Right ventricle myocardium superior (tissue), 1 donor: ENCODE measurements around the gene NUDT21. TPM values are rescaled to one million over a fixed set of nuclear protein-coding genes. Genes with fewer than 3 reads are reported as not detected.
"Not testable (repeated sequence)": the region's sequence is repeated elsewhere in the genome, so short reads cannot be mapped to it uniquely, and the experiment has no call there.

Experiments used
- ATAC-seq: fragments of 200-7000 bp; cut with Tn5 transposase; one replicate; pipeline ENCODE4 v1.9.1; 2020; ENCODE audit warnings: mild to moderate bottlenecking; ENCODE audit not compliant: poor library complexity
- DNase-seq: peaks from one replicate; pipeline ENCODE4 v3.0.0-alpha.2; 2020
- intact Hi-C: fragments of 100-400 bp; cut with DNase I; formaldehyde crosslinking; loops from one replicate; pipeline ENCODE4 v1.11.2; 2022
- total RNA-seq: library from RNA; stranded (reverse); fragmentation: NEBNext Ultra II Directional; extraction: Animal tissue kit (Norgen Biotek cat#: 25700); gene quantifications from one replicate; pipeline ENCODE4 v1.2.1, GENCODE V29; 2021
- donor health status: DM: no; HTN: yes; CAD: no; lungs with severe emphysema.

NUDT21 gene
- total RNA-seq, 1 donor from 2014 or later: 56.2 TPM

- DNase-seq (no peak), ATAC-seq (no peak)
- intact Hi-C loops: no loop called here
These were observed 61.6 kb downstream of the NUDT21 start for GRCh38 chr16:56389554-56389953.

- intact Hi-C loops: no loop called here
- ATAC-seq (no peak), DNase-seq (no peak)
These were observed 62.9 kb downstream of the NUDT21 start for GRCh38 chr16:56388209-56388608.

- ATAC-seq (no peak), DNase-seq (no peak)
- intact Hi-C loops: no loop called here
These were observed 63.7 kb downstream of the NUDT21 start for GRCh38 chr16:56387396-56387795.

GRCh38 chr16:56384074-56384721 is 66.9 kb downstream of the NUDT21 start:
- ATAC-seq: peak; percentile 58

GRCh38 chr16:56382901-56383355 is 68.2 kb downstream of the NUDT21 start:
- intact Hi-C loops: no loop called here
- ATAC-seq (no peak), DNase-seq (no peak)

More at GRCh38 chr16:56384074-56384721, 66.9 kb downstream of the NUDT21 start:
- intact Hi-C loops: no loop called here
- no peak for DNase-seq

- DNase-seq: no peak
- ATAC-seq: no peak
- intact Hi-C loops: no loop called here
These were observed 68.7 kb downstream of the NUDT21 start for GRCh38 chr16:56382459-56382858.

- ATAC-seq, DNase-seq, intact Hi-C loops: not testable (repeated sequence)
These were observed 70.2 kb downstream of the NUDT21 start for GRCh38 chr16:56380778-56381485.

Other genes with a start within 250 kb of the NUDT21 start
- gene AMFR, start 25.8 kb downstream of the NUDT21 start, total RNA-seq: 63.0 TPM
- gene OGFOD1, start 222 bp upstream of the NUDT21 start, total RNA-seq: 25.7 TPM
- gene BBS2, start 68.7 kb upstream of the NUDT21 start, total RNA-seq: 39.0 TPM
- gene MT4, start 113.7 kb upstream of the NUDT21 start, total RNA-seq: not detected
- gene MT3, start 138.2 kb upstream of the NUDT21 start, total RNA-seq: 3.5 TPM
- gene MT2A, start 157.3 kb upstream of the NUDT21 start, total RNA-seq: 87.9 TPM
- 109 TPM for gene MT1E, start 174.4 kb upstream of the NUDT21 start, total RNA-seq
- gene MT1M, start 181.3 kb upstream of the NUDT21 start, total RNA-seq: 5.4 TPM
- gene MT1A, start 187.3 kb upstream of the NUDT21 start, total RNA-seq: 2.3 TPM
- not detected for gene MT1B, start 200.6 kb upstream of the NUDT21 start, total RNA-seq
- 2.1 TPM for gene MT1F, start 206.6 kb upstream of the NUDT21 start, total RNA-seq
- 1.3 TPM for gene MT1G, start 216.7 kb upstream of the NUDT21 start, total RNA-seq
- gene MT1H, start 218.5 kb upstream of the NUDT21 start, total RNA-seq: not detected
- gene MT1X, start 231.1 kb upstream of the NUDT21 start, total RNA-seq: 105 TPM